Measurements from ENCODE around the gene SLC6A12. TPM values are rescaled to one million over a fixed set of nuclear protein-coding genes. Genes with fewer than 3 reads are reported as not detected.

SLC6A12 gene
- polyA plus RNA-seq, 1 donor from 2014 or later, result 0.15 TPM

DNA sequence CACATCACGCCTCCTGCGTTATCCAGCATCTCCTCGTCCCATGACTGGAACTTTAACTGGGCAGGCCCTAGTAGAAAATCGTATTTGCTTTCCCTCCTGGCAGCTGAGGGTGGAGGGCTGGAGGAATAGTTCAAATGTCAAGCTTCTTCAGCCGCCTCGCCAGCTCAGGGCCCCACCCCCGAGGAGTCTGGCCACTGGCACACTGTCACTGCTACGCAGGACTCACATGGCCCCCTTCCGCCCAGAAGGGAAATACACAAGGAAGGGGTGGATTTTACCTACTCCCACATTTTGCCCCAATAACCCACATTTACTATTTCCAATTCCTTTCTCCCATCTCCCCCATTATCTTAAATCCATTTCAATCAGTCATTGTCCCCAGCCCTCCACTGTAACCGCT, 40.1 kb upstream of the SLC6A12 start:
- H3K79me2 ChIP-seq (replicated peaks; ENCODE audit: insufficient read depth, low read length), result no peaks in the 10 kb centered on the region

DNA sequence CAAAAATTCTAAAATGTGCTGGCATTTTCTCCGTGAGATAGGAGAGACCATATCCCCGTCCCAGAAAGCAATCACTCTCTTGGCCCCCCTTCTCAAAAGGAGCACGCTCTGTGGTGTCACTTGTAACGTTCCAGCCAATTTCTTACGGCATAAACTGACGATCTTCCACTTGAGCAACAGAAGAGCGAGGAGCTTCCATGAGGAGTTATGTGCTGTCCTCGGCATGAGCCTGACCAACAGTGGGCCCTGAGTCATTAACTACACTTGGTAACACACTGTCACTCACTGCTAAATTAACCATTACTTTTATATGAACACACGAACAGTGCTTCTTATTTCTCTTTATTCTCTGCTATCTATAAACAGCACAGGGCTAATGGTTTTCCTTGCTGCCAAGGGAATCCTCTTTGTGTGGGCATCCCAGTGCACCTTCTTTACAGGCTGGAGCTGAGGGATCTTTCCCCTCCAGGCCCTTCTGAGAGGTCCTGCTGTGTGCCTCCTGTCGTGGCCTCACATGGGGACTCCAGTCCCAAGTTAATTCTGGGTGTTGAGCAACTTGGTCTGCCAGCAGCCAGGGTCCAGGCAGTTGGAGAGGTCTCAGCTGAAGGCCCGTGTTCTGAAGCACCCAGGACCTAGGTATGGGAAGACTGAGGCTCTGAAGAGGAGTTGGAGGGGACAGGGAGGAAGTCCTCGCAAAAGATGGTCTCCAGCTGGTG, 39.3 kb upstream of the SLC6A12 start:
- TF ChIP-seq, protein P1, sequence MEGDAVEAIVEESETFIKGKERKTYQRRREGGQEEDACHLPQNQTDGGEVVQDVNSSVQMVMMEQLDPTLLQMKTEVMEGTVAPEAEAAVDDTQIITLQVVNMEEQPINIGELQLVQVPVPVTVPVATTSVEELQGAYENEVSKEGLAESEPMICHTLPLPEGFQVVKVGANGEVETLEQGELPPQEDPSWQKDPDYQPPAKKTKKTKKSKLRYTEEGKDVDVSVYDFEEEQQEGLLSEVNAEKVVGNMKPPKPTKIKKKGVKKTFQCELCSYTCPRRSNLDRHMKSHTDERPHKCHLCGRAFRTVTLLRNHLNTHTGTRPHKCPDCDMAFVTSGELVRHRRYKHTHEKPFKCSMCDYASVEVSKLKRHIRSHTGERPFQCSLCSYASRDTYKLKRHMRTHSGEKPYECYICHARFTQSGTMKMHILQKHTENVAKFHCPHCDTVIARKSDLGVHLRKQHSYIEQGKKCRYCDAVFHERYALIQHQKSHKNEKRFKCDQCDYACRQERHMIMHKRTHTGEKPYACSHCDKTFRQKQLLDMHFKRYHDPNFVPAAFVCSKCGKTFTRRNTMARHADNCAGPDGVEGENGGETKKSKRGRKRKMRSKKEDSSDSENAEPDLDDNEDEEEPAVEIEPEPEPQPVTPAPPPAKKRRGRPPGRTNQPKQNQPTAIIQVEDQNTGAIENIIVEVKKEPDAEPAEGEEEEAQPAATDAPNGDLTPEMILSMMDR (IDR thresholded peaks at IDR 0.05; ENCODE audit: poor library complexity, severe bottlenecking), result no peak
- TF ChIP-seq EZH2 (IDR thresholded peaks at IDR 0.05; ENCODE audit: borderline replicate concordance, insufficient read depth, low read length, poor library complexity, severe bottlenecking) (no peak), POLR2AphosphoS5 (IDR thresholded peaks at IDR 0.05) (no peak), TAF1 (IDR thresholded peaks at IDR 0.05; ENCODE audit: low read depth) (no peak), EP300 (conservative IDR thresholded peaks at IDR 0.05; ENCODE audit: poor library complexity, severe bottlenecking) (no peak), RAD21 (conservative IDR thresholded peaks at IDR 0.05) (no peak), SMC3 (conservative IDR thresholded peaks at IDR 0.05; ENCODE audit: poor library complexity) (no peak), MXI1 (conservative IDR thresholded peaks at IDR 0.05; ENCODE audit: poor library complexity, severe bottlenecking) (no peak)
- TF ChIP-seq, protein P2, sequence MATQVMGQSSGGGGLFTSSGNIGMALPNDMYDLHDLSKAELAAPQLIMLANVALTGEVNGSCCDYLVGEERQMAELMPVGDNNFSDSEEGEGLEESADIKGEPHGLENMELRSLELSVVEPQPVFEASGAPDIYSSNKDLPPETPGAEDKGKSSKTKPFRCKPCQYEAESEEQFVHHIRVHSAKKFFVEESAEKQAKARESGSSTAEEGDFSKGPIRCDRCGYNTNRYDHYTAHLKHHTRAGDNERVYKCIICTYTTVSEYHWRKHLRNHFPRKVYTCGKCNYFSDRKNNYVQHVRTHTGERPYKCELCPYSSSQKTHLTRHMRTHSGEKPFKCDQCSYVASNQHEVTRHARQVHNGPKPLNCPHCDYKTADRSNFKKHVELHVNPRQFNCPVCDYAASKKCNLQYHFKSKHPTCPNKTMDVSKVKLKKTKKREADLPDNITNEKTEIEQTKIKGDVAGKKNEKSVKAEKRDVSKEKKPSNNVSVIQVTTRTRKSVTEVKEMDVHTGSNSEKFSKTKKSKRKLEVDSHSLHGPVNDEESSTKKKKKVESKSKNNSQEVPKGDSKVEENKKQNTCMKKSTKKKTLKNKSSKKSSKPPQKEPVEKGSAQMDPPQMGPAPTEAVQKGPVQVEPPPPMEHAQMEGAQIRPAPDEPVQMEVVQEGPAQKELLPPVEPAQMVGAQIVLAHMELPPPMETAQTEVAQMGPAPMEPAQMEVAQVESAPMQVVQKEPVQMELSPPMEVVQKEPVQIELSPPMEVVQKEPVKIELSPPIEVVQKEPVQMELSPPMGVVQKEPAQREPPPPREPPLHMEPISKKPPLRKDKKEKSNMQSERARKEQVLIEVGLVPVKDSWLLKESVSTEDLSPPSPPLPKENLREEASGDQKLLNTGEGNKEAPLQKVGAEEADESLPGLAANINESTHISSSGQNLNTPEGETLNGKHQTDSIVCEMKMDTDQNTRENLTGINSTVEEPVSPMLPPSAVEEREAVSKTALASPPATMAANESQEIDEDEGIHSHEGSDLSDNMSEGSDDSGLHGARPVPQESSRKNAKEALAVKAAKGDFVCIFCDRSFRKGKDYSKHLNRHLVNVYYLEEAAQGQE (IDR thresholded peaks at IDR 0.05; ENCODE audit: borderline replicate concordance), result no peak
- no peak overlapping the region for H2AFZ ChIP-seq (ENCODE audit: low read depth, low read length)
- H3K9me3 ChIP-seq (ENCODE audit: low read length), result no peaks in the 10 kb centered on the region
- H3K79me2 ChIP-seq (replicated peaks; ENCODE audit: insufficient read depth, low read length), result no peaks in the 10 kb centered on the region
- H3K27me3 ChIP-seq (ENCODE audit: insufficient read depth, low read depth, low read length), result no peaks in the 10 kb centered on the region
- H3K9me2 ChIP-seq (ENCODE audit: insufficient read depth, low read length), result no peaks in the 10 kb centered on the region
- no peaks in the 10 kb centered on the region for H3K36me3 ChIP-seq (ENCODE audit: insufficient read depth, low read length)
- no peaks in the 10 kb centered on the region for H4K20me1 ChIP-seq (ENCODE audit: insufficient read depth)
- H3F3A ChIP-seq (ENCODE audit: insufficient read depth, low read length, poor library complexity, severe bottlenecking), result no peaks in the 10 kb centered on the region
- no peak overlapping the region for H3K9ac ChIP-seq (ENCODE audit: low read length)
- H3K4me2 ChIP-seq (ENCODE audit: low read length), result no peak overlapping the region
- H3K27ac ChIP-seq (ENCODE audit: low read length), result no peak overlapping the region
- H3K4me3 ChIP-seq (ENCODE audit: low read length), result no peak overlapping the region

More for the DNA sequence above, 40.1 kb upstream of the SLC6A12 start:
- H3K36me3 ChIP-seq (ENCODE audit: insufficient read depth, low read length), result no peaks in the 10 kb centered on the region
- H3K27me3 ChIP-seq (ENCODE audit: insufficient read depth, low read depth, low read length), result no peaks in the 10 kb centered on the region
- H3F3A ChIP-seq (ENCODE audit: insufficient read depth, low read length, poor library complexity, severe bottlenecking), result no peaks in the 10 kb centered on the region
- H3K9me3 ChIP-seq (ENCODE audit: low read length), result no peaks in the 10 kb centered on the region
- no peak overlapping the region for H3K4me2 ChIP-seq (ENCODE audit: low read length)
- H4K20me1 ChIP-seq (ENCODE audit: insufficient read depth), result no peaks in the 10 kb centered on the region
- H2AFZ ChIP-seq (ENCODE audit: low read depth, low read length), result no peak overlapping the region
- TF ChIP-seq, protein P2 (IDR thresholded peaks at IDR 0.05; ENCODE audit: borderline replicate concordance), result no peak
- TF ChIP-seq POLR2AphosphoS5 (IDR thresholded peaks at IDR 0.05) (no peak), EP300 (conservative IDR thresholded peaks at IDR 0.05; ENCODE audit: poor library complexity, severe bottlenecking) (no peak), SMC3 (conservative IDR thresholded peaks at IDR 0.05; ENCODE audit: poor library complexity) (no peak), RAD21 (conservative IDR thresholded peaks at IDR 0.05) (no peak), MXI1 (conservative IDR thresholded peaks at IDR 0.05; ENCODE audit: poor library complexity, severe bottlenecking) (no peak), TAF1 (IDR thresholded peaks at IDR 0.05; ENCODE audit: low read depth) (no peak), EZH2 (IDR thresholded peaks at IDR 0.05; ENCODE audit: borderline replicate concordance, insufficient read depth, low read length, poor library complexity, severe bottlenecking) (no peak)
- TF ChIP-seq, protein P1 (IDR thresholded peaks at IDR 0.05; ENCODE audit: poor library complexity, severe bottlenecking), result no peak
- H3K9ac ChIP-seq (ENCODE audit: low read length), result no peak overlapping the region
- no peak overlapping the region for H3K4me3 ChIP-seq (ENCODE audit: low read length)
- H3K9me2 ChIP-seq (ENCODE audit: insufficient read depth, low read length), result no peaks in the 10 kb centered on the region
- no peak overlapping the region for H3K27ac ChIP-seq (ENCODE audit: low read length)
